Central memory CD8-positive, alpha-beta T cell (primary cell): Measurements from ENCODE around the gene MYH7.

Experiments used
- ATAC-seq: fragments of 150-1000 bp; cut with Tn5 transposase; replicated peaks from 2 replicates; pipeline ENCODE4 v1.10.0; 2022; ENCODE audit warnings: mild to moderate bottlenecking, moderate FRiP score, moderate number of reproducible peaks; ENCODE audit not compliant: poor library complexity, severe bottlenecking; ENCODE audit errors: extremely low read depth
- DNase-seq, 2 donors: peaks; one replicate each; pipeline ENCODE4 v3.0.0; 2021; ENCODE audit warnings: low spot score in 2 of 2
- H3K27ac Mint-ChIP-seq: one replicate; pipeline ENCODE4 v1.8.0; 2022; ENCODE audit warnings: low read depth, mild to moderate bottlenecking, moderate library complexity, mixed read lengths
- H3K27me3 Mint-ChIP-seq: one replicate; pipeline ENCODE4 v1.8.0; 2022; ENCODE audit warnings: mixed read lengths
- H3K36me3 Mint-ChIP-seq: one replicate; pipeline ENCODE4 v1.8.0; 2022; ENCODE audit warnings: mild to moderate bottlenecking, moderate library complexity, mixed read lengths; ENCODE audit not compliant: insufficient read depth
- H3K4me1 Mint-ChIP-seq: one replicate; pipeline ENCODE4 v1.8.0; 2022; ENCODE audit warnings: mixed read lengths
- H3K4me3 Mint-ChIP-seq: one replicate; pipeline ENCODE4 v1.8.0; 2022; ENCODE audit warnings: mild to moderate bottlenecking, moderate library complexity, mixed read lengths
- H3K9me3 Mint-ChIP-seq: one replicate; pipeline ENCODE4 v1.8.0; 2022; ENCODE audit warnings: mixed read lengths

MYH7 gene

GRCh38 chr14:23443881-23444280, 8.4 kb upstream of the MYH7 start:
- Mint-ChIP-seq H3K4me3 (no peak overlapping the region), H3K36me3 (peaks cover 3% of the 10 kb centered on the region), H3K27me3 (peaks cover 28% of the 10 kb centered on the region), H3K27ac (no peak overlapping the region), H3K9me3 (no peaks in the 10 kb centered on the region), H3K4me1 (no peaks in the 10 kb centered on the region)
- DNase-seq (no peak), ATAC-seq (no peak)

GRCh38 chr14:23443411-23443812, 8.0 kb upstream of the MYH7 start:
- peaks cover 24% of the 10 kb centered on the region for H3K27me3 Mint-ChIP-seq
- H3K27ac Mint-ChIP-seq = no peak overlapping the region
- ATAC-seq (no peak), DNase-seq (no peak)
- H3K36me3 Mint-ChIP-seq = peaks cover 3% of the 10 kb centered on the region
- H3K9me3 Mint-ChIP-seq = no peaks in the 10 kb centered on the region
- no peak overlapping the region for H3K4me3 Mint-ChIP-seq
- H3K4me1 Mint-ChIP-seq = no peaks in the 10 kb centered on the region

- Mint-ChIP-seq H3K4me1 (no peaks in the 10 kb centered on the region), H3K9me3 (no peaks in the 10 kb centered on the region), H3K4me3 (no peak overlapping the region), H3K27me3 (peaks cover 24% of the 10 kb centered on the region), H3K36me3 (peaks cover 3% of the 10 kb centered on the region), H3K27ac (no peak overlapping the region)
- ATAC-seq (no peak), DNase-seq (no peak)
Observed at GRCh38 chr14:23442721-23443356, 7.4 kb upstream of the MYH7 start.

GRCh38 chr14:23441076-23441475, 5.6 kb upstream of the MYH7 start:
- DNase-seq (no peak), ATAC-seq (no peak)
- Mint-ChIP-seq H3K4me1 (no peaks in the 10 kb centered on the region), H3K9me3 (no peaks in the 10 kb centered on the region), H3K36me3 (peaks cover 3% of the 10 kb centered on the region), H3K4me3 (no peak overlapping the region), H3K27me3 (peaks cover 24% of the 10 kb centered on the region), H3K27ac (no peak overlapping the region)

GRCh38 chr14:23439107-23439835, 3.8 kb upstream of the MYH7 start:
- H3K4me3 Mint-ChIP-seq = no peak overlapping the region
- DNase-seq = no peak

GRCh38 chr14:23438101-23438971, 2.9 kb upstream of the MYH7 start:
- H3K27me3 Mint-ChIP-seq = peaks cover 24% of the 10 kb centered on the region
- H3K36me3 Mint-ChIP-seq = peaks cover 3% of the 10 kb centered on the region
- H3K9me3 Mint-ChIP-seq = no peaks in the 10 kb centered on the region
- no peak overlapping the region for H3K27ac Mint-ChIP-seq
- no peak for ATAC-seq
- no peak overlapping the region for H3K4me3 Mint-ChIP-seq
- no peak for DNase-seq
- H3K4me1 Mint-ChIP-seq = no peaks in the 10 kb centered on the region

More at GRCh38 chr14:23439107-23439835, 3.8 kb upstream of the MYH7 start:
- Mint-ChIP-seq H3K4me1 (no peaks in the 10 kb centered on the region), H3K27ac (no peak overlapping the region), H3K9me3 (no peaks in the 10 kb centered on the region), H3K27me3 (peaks cover 24% of the 10 kb centered on the region), H3K36me3 (peaks cover 3% of the 10 kb centered on the region)
- no peak for ATAC-seq

- no peak for DNase-seq
- Mint-ChIP-seq H3K27ac (no peak overlapping the region), H3K36me3 (peaks cover 2% of the 10 kb centered on the region), H3K4me1 (no peaks in the 10 kb centered on the region), H3K4me3 (no peak overlapping the region), H3K27me3 (peaks cover 22% of the 10 kb centered on the region), H3K9me3 (no peaks in the 10 kb centered on the region)
- no peak for ATAC-seq
Observed at GRCh38 chr14:23437133-23438100, 2.0 kb upstream of the MYH7 start.

GRCh38 chr14:23436327-23437132, 1.1 kb upstream of the MYH7 start:
- Mint-ChIP-seq H3K4me3 (no peak overlapping the region), H3K27me3 (peaks cover 25% of the 10 kb centered on the region), H3K27ac (no peak overlapping the region), H3K36me3 (peaks cover under 1% of the 10 kb centered on the region), H3K9me3 (no peaks in the 10 kb centered on the region), H3K4me1 (no peaks in the 10 kb centered on the region)
- DNase-seq (no peak), ATAC-seq (no peak)

GRCh38 chr14:23434488-23435222, 805 bp downstream of the MYH7 start:
- no peak overlapping the region for H3K4me3 Mint-ChIP-seq
- no peaks in the 10 kb centered on the region for H3K9me3 Mint-ChIP-seq
- ATAC-seq (no peak), DNase-seq (no peak)
- no peaks in the 10 kb centered on the region for H3K4me1 Mint-ChIP-seq
- H3K27ac Mint-ChIP-seq = no peak overlapping the region
- H3K36me3 Mint-ChIP-seq = no peaks in the 10 kb centered on the region
- H3K27me3 Mint-ChIP-seq = peaks cover 34% of the 10 kb centered on the region

- ATAC-seq = no peak
- Mint-ChIP-seq H3K4me1 (no peaks in the 10 kb centered on the region), H3K27me3 (peaks cover 35% of the 10 kb centered on the region), H3K9me3 (no peaks in the 10 kb centered on the region), H3K4me3 (no peak overlapping the region), H3K27ac (no peak overlapping the region), H3K36me3 (no peaks in the 10 kb centered on the region)
- no peak for DNase-seq
Observed at GRCh38 chr14:23433457-23433856, 2.0 kb downstream of the MYH7 start.

- ATAC-seq (no peak), DNase-seq (no peak)
- peaks cover 35% of the 10 kb centered on the region for H3K27me3 Mint-ChIP-seq
- no peaks in the 10 kb centered on the region for H3K9me3 Mint-ChIP-seq
- no peaks in the 10 kb centered on the region for H3K4me1 Mint-ChIP-seq
- no peak overlapping the region for H3K4me3 Mint-ChIP-seq
- H3K27ac Mint-ChIP-seq = no peak overlapping the region
- no peaks in the 10 kb centered on the region for H3K36me3 Mint-ChIP-seq
Observed at GRCh38 chr14:23432946-23433345, 2.5 kb downstream of the MYH7 start.
